GM12872 (cell line): Measurements from ENCODE around the gene ZNF281.

Experiments used
- CTCF ChIP-seq: IDR thresholded peaks from 3 replicates; pipeline ENCODE4 v1.5.1; 2011; ENCODE audit warnings: low read depth, mild to moderate bottlenecking, low read length, moderate library complexity; ENCODE audit not compliant: insufficient read depth

ZNF281 gene

GRCh38 chr1:200359610-200360163 lies 50.1 kb downstream of the ZNF281 start:
- TF ChIP-seq CTCF = no peak

- TF ChIP-seq CTCF = no peak
Observed at GRCh38 chr1:200355801-200356200, 54.0 kb downstream of the ZNF281 start.
